Breast epithelium (tissue), 3 donors: ENCODE data around the gene BCL2A1.

ENCODE experiments used
- POLR2A ChIP-seq: fragments of 450-650 bp; IDR thresholded peaks from one replicate; pipeline ENCODE4 v1.6.1; 2016; ENCODE audit warnings: antibody characterized with exemption, mild to moderate bottlenecking, moderate library complexity
- POLR2AphosphoS5 ChIP-seq, 3 donors: sonication (generic); formaldehyde crosslinking; IDR thresholded peaks; one replicate each; pipeline ENCODE4 v1.6.1; 2017; ENCODE audit warnings: antibody characterized with exemption in 3 of 3
- TF ChIP-seq, protein P1 (sequence below), 3 donors: fragments of 450-650 bp; IDR thresholded peaks; one replicate each; pipeline ENCODE4 v1.5.1; 2016 to 2017; ENCODE audit warnings: antibody characterized with exemption in 3 of 3, mild to moderate bottlenecking in 3 of 3, moderate library complexity in 3 of 3

DNA sequence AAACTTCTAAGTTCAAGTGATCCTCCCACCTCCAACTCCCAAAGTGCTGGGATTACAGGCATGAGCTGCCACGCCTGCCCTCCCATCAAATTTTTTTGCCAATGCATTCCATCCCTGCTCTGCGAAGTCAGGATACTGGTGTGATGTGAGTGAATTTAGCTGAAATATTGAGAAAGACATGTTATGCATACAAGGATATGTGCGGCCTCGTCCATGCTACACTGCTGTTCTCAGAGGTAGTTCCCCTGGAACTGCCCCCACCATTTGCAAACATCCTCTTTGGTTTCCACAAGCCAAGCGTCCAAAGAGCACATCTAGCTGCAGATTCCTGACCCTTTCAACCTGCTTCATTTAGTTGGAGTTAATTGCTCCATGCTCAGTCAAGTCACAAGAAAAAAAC, 36.5 kb upstream of the BCL2A1 start:
- TF ChIP-seq POLR2AphosphoS5 (IDR thresholded peaks at IDR 0.05) (no peak), POLR2A (no peak)
- TF ChIP-seq, protein P1, sequence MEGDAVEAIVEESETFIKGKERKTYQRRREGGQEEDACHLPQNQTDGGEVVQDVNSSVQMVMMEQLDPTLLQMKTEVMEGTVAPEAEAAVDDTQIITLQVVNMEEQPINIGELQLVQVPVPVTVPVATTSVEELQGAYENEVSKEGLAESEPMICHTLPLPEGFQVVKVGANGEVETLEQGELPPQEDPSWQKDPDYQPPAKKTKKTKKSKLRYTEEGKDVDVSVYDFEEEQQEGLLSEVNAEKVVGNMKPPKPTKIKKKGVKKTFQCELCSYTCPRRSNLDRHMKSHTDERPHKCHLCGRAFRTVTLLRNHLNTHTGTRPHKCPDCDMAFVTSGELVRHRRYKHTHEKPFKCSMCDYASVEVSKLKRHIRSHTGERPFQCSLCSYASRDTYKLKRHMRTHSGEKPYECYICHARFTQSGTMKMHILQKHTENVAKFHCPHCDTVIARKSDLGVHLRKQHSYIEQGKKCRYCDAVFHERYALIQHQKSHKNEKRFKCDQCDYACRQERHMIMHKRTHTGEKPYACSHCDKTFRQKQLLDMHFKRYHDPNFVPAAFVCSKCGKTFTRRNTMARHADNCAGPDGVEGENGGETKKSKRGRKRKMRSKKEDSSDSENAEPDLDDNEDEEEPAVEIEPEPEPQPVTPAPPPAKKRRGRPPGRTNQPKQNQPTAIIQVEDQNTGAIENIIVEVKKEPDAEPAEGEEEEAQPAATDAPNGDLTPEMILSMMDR (IDR thresholded peaks at IDR 0.05), result no peak
